Neural cell (in vitro differentiated cells): ENCODE measurements around the gene EID1. TPM values are rescaled to one million over a fixed set of nuclear protein-coding genes. Genes with fewer than 3 reads are reported as not detected.

ENCODE experiments used
- H2AFZ ChIP-seq: fragments of 200-600, 300-800 bp; sonication (generic), shearing (Covaris generic); 2 replicates; pipeline ENCODE4 v1.6.0; 2014; ENCODE audit warnings: low read depth, mild to moderate bottlenecking, antibody characterized with exemption, low read length, moderate library complexity
- H3F3A ChIP-seq: fragments of 200-600 bp; shearing (Covaris generic); 2 replicates; pipeline ENCODE4 v1.6.1; 2016; ENCODE audit warnings: mild to moderate bottlenecking, moderate library complexity, mixed read lengths, antibody characterized with exemption, low read length; ENCODE audit not compliant: insufficient read depth, poor library complexity, severe bottlenecking
- H3K27ac ChIP-seq: fragments of 200-600, 300-800 bp; sonication (generic), shearing (Covaris generic); 2 replicates; pipeline ENCODE4 v1.5.1; 2014; ENCODE audit warnings: mild to moderate bottlenecking, low read length, moderate library complexity
- H3K27me3 ChIP-seq: fragments of 300-800, 200-600 bp; sonication (generic), shearing (Covaris generic); 2 replicates; pipeline ENCODE4 v1.6.0; 2014; ENCODE audit warnings: mild to moderate bottlenecking, low read depth, low read length, moderate library complexity; ENCODE audit not compliant: insufficient read depth
- H3K36me3 ChIP-seq: fragments of 300-800, 200-600 bp; sonication (generic), shearing (Covaris generic); 2 replicates; pipeline ENCODE4 v1.5.1; 2014; ENCODE audit warnings: mild to moderate bottlenecking, antibody characterized with exemption, low read length, moderate library complexity; ENCODE audit not compliant: insufficient read depth
- H3K4me2 ChIP-seq: fragments of 300-800, 200-600 bp; sonication (generic), shearing (Covaris generic); 2 replicates; pipeline ENCODE4 v1.6.0; 2014; ENCODE audit warnings: mild to moderate bottlenecking, low read length
- H3K4me3 ChIP-seq: fragments of 300-800, 200-600 bp; sonication (generic), shearing (Covaris generic); 2 replicates; pipeline ENCODE4 v1.5.1; 2014; ENCODE audit warnings: mild to moderate bottlenecking, low read length, moderate library complexity
- H3K79me2 ChIP-seq: fragments of 200-600 bp; shearing (Covaris generic); replicated peaks from 2 replicates; pipeline ENCODE4 v1.6.0; 2014; ENCODE audit warnings: mild to moderate bottlenecking, low read length, moderate library complexity; ENCODE audit not compliant: insufficient read depth
- H3K9ac ChIP-seq: fragments of 300-800, 200-600 bp; sonication (generic), shearing (Covaris generic); 2 replicates; pipeline ENCODE4 v1.6.1; 2016; ENCODE audit warnings: mild to moderate bottlenecking, low read length, mixed read lengths
- H3K9me2 ChIP-seq: fragments of 200-600 bp; shearing (Covaris generic); 2 replicates; pipeline ENCODE4 v1.6.1; 2016; ENCODE audit warnings: mild to moderate bottlenecking, low read length, mixed read lengths; ENCODE audit not compliant: insufficient read depth
- H3K9me3 ChIP-seq: fragments of 200-600, 300-800 bp; sonication (generic), shearing (Covaris generic); 2 replicates; pipeline ENCODE4 v1.6.1; 2016; ENCODE audit warnings: mild to moderate bottlenecking, mixed run types, low read length, moderate library complexity, mixed read lengths
- H4K20me1 ChIP-seq: fragments of 200-600 bp; shearing (Covaris generic); 2 replicates; pipeline ENCODE4 v1.6.1; 2016; ENCODE audit warnings: mild to moderate bottlenecking, mixed run types; ENCODE audit not compliant: insufficient read depth
- CTCF ChIP-seq: fragments of 450-650 bp; IDR thresholded peaks from 2 replicates; pipeline ENCODE4 v1.5.1; 2014; ENCODE audit warnings: antibody characterized with exemption, mild to moderate bottlenecking, moderate library complexity; ENCODE audit not compliant: poor library complexity, severe bottlenecking
- EP300 ChIP-seq: fragments of 450-650 bp; conservative IDR thresholded peaks from 2 replicates; pipeline ENCODE4 v1.6.1; 2014; ENCODE audit warnings: antibody characterized with exemption, mild to moderate bottlenecking, moderate library complexity; ENCODE audit not compliant: poor library complexity, severe bottlenecking
- EZH2 ChIP-seq: fragments of 200-600, 300-800 bp; shearing (Covaris generic), sonication (generic); IDR thresholded peaks from 2 replicates; pipeline ENCODE4 v1.6.1; 2014; ENCODE audit warnings: antibody characterized with exemption, low read length, borderline replicate concordance, mild to moderate bottlenecking; ENCODE audit not compliant: insufficient read depth, poor library complexity, severe bottlenecking
- MXI1 ChIP-seq: fragments of 450-650 bp; conservative IDR thresholded peaks from 2 replicates; pipeline ENCODE4 v1.6.1; 2014; ENCODE audit warnings: antibody characterized with exemption, mild to moderate bottlenecking; ENCODE audit not compliant: poor library complexity, severe bottlenecking
- POLR2AphosphoS5 ChIP-seq: IDR thresholded peaks from 2 replicates; pipeline ENCODE4 v1.6.1; 2012
- RAD21 ChIP-seq: fragments of 450-650 bp; conservative IDR thresholded peaks from 2 replicates; pipeline ENCODE4 v1.6.1; 2014; ENCODE audit warnings: antibody characterized with exemption, mild to moderate bottlenecking, moderate library complexity
- REST ChIP-seq: IDR thresholded peaks from 2 replicates; pipeline ENCODE4 v1.6.1; 2012; ENCODE audit warnings: borderline replicate concordance
- SMC3 ChIP-seq: fragments of 450-650 bp; conservative IDR thresholded peaks from 2 replicates; pipeline ENCODE4 v1.6.1; 2014; ENCODE audit warnings: antibody characterized with exemption, mild to moderate bottlenecking, moderate library complexity; ENCODE audit not compliant: poor library complexity
- TAF1 ChIP-seq: IDR thresholded peaks from 2 replicates; pipeline ENCODE4 v1.6.1; 2012; ENCODE audit warnings: low read depth
- polyA plus RNA-seq: library from polyadenylated mRNA; depleted of rRNA; stranded (reverse); fragments of >200 nt; gene quantifications from 2 replicates; pipeline ENCODE4 v1.2.3, GENCODE V29; 2014

The EID1 gene
- polyA plus RNA-seq, 1 donor from 2014 or later = 530 TPM

- no peaks in the 10 kb centered on the region for H4K20me1 ChIP-seq
- H3K27me3 ChIP-seq = no peaks in the 10 kb centered on the region
- H3F3A ChIP-seq = no peaks in the 10 kb centered on the region
- H2AFZ ChIP-seq = no peak overlapping the region
- H3K4me2 ChIP-seq = no peak overlapping the region
- no peaks in the 10 kb centered on the region for H3K79me2 ChIP-seq
- H3K4me3 ChIP-seq = no peak overlapping the region
- no peaks in the 10 kb centered on the region for H3K36me3 ChIP-seq
- H3K9me2 ChIP-seq = no peaks in the 10 kb centered on the region
- TF ChIP-seq SMC3 = no peak
- TF ChIP-seq MXI1 = no peak
- no peak overlapping the region for H3K27ac ChIP-seq
- no peak overlapping the region for H3K9ac ChIP-seq
- H3K9me3 ChIP-seq = no peaks in the 10 kb centered on the region
Observed at GRCh38 chr15:48896869-48897814, 19.2 kb downstream of the EID1 start.

- Histone ChIP-seq H3K4me2 (no peak overlapping the region), H3F3A (no peaks in the 10 kb centered on the region), H3K9me2 (no peaks in the 10 kb centered on the region), H3K4me3 (no peak overlapping the region), H2AFZ (no peak overlapping the region), H3K9ac (no peak overlapping the region), H3K79me2 (no peaks in the 10 kb centered on the region), H4K20me1 (no peaks in the 10 kb centered on the region), H3K27me3 (no peaks in the 10 kb centered on the region), H3K36me3 (no peaks in the 10 kb centered on the region), H3K27ac (no peak overlapping the region), H3K9me3 (no peaks in the 10 kb centered on the region)
- TF ChIP-seq SMC3 (no peak), TAF1 (no peak), EP300 (no peak), MXI1 (no peak), POLR2AphosphoS5 (no peak), EZH2 (no peak), REST (no peak), RAD21 (no peak), CTCF (no peak)
Observed at GRCh38 chr15:48898032-48898431, 20.1 kb downstream of the EID1 start.
